Aorta (tissue), 5 donors: ENCODE results near the gene CLEC16A. TPM values are rescaled to one million over a fixed set of nuclear protein-coding genes. Genes with fewer than 3 reads are reported as not detected.

ENCODE experiments used
- ATAC-seq: fragments of 200-7000 bp; cut with Tn5 transposase; one replicate; pipeline ENCODE4 v1.9.1; 2022; ENCODE audit warnings: moderate library complexity; ENCODE audit not compliant: low FRiP score
- DNase-seq, 2 donors: peaks; one replicate each; pipeline ENCODE4 v3.0.0-alpha.2; 2020
- H3K27ac ChIP-seq, 2 donors: one replicate each; pipeline ENCODE4 v1.5.1; 2013; ENCODE audit warnings: low read length in 2 of 2, mild to moderate bottlenecking in 2 of 2, moderate library complexity in 2 of 2, control low read depth in 1 of 2, inconsistent platforms in 1 of 2, low read depth in 1 of 2
- H3K27me3 ChIP-seq, 2 donors: one replicate each; pipeline ENCODE4 v1.6.1; 2013; ENCODE audit warnings: control low read depth in 1 of 2, low read length in 1 of 2, mild to moderate bottlenecking in 1 of 2, moderate library complexity in 1 of 2; ENCODE audit not compliant: insufficient read depth in 2 of 2, control insufficient read depth in 1 of 2
- H3K36me3 ChIP-seq, 2 donors: one replicate each; pipeline ENCODE4 v1.6.1; 2013; ENCODE audit warnings: control low read depth in 1 of 2, low read length in 1 of 2, mild to moderate bottlenecking in 1 of 2; ENCODE audit not compliant: insufficient read depth in 2 of 2, control insufficient read depth in 1 of 2
- H3K4me1 ChIP-seq, 2 donors: one replicate each; pipeline ENCODE4 v1.6.1; 2013; ENCODE audit warnings: low read length in 2 of 2, control low read depth in 1 of 2, mild to moderate bottlenecking in 1 of 2, moderate library complexity in 1 of 2; ENCODE audit not compliant: insufficient read depth in 2 of 2, control insufficient read depth in 1 of 2
- H3K4me3 ChIP-seq, 2 donors: one replicate each; pipeline ENCODE4 v1.5.1; 2013; ENCODE audit warnings: low read length in 2 of 2, control low read depth in 1 of 2, mild to moderate bottlenecking in 1 of 2
- H3K9me3 ChIP-seq: one replicate; pipeline ENCODE4 v1.6.1; 2013; ENCODE audit warnings: mild to moderate bottlenecking, low read length; ENCODE audit not compliant: control insufficient read depth
- WGBS, 2 donors: extraction: QIAGEN DNeasy Blood & Tissue Kit; methylation state at CpG; one replicate each; pipeline ENCODE4 v1.1.7; 2013; 5-methylcytosine and 5-hydroxymethylcytosine counted together
- intact Hi-C, 2 donors: fragments of 100-400 bp; cut with DNase I; formaldehyde crosslinking; loops; one replicate each; pipeline versions ENCODE4 v1.14.2 to v1.15.0; 2022
- polyA plus RNA-seq, 2 donors: library from polyadenylated mRNA; stranded (reverse); fragments of 200-250 nt; gene quantifications; one replicate each; pipeline ENCODE4 v1.2.3, GENCODE V29; 2013
- total RNA-seq, 2 donors: library from RNA; stranded (reverse); fragmentation: NEBNext Ultra II Directional; extraction: Animal tissue kit (Norgen Biotek cat#: 25700); gene quantifications; one replicate each; pipeline ENCODE4 v1.2.1, GENCODE V29; 2021
- donor health status: healthy with polysubstance abuse.
- donor health status: Bipolar disorder and iron deficiency.
- donor health status: DM: no; HTN: no; CAD: no.
- donor health status: DM: no; HTN: no; CAD: no.
- donor health status: DM: yes; HTN: yes; CAD: no.

The CLEC16A gene
- total and polyA plus RNA-seq, 4 donors = 5.9 to 28.8 (median 19.0) TPM

GRCh38 chr16:11006656-11007055 lies 62.3 kb downstream of the CLEC16A start:
- intact Hi-C loops = no loop called here
- H3K27ac ChIP-seq = no peak overlapping the region
- no peak for ATAC-seq
- DNase-seq = no peak
- H3K4me1 ChIP-seq = no peaks in the 10 kb centered on the region
- H3K27me3 ChIP-seq = no peaks in the 10 kb centered on the region
- WGBS, 2 donors = 80 to 84% methylated on average over 2 of the region's 2 CpGs
- no peaks in the 10 kb centered on the region for H3K9me3 ChIP-seq
- peaks cover 0 to 4% of the 10 kb centered on the region in 2 donors for H3K36me3 ChIP-seq
- H3K4me3 ChIP-seq = no peak overlapping the region

- 88 to 93% methylated on average over 7 of the region's 7 CpGs for WGBS, 2 donors
- peaks cover 0 to 4% of the 10 kb centered on the region in 2 donors for H3K36me3 ChIP-seq
- ATAC-seq = no peak
- H3K9me3 ChIP-seq = no peaks in the 10 kb centered on the region
- H3K27me3 ChIP-seq = no peaks in the 10 kb centered on the region
- DNase-seq = no peak
- no peak overlapping the region for H3K4me3 ChIP-seq
- no peaks in the 10 kb centered on the region for H3K4me1 ChIP-seq
- H3K27ac ChIP-seq = no peak overlapping the region
- intact Hi-C loops = no loop called here
Measured at GRCh38 chr16:11007714-11008280, 63.4 kb downstream of the CLEC16A start.

- Histone ChIP-seq H3K27ac (no peak overlapping the region), H3K4me3 (no peak overlapping the region), H3K9me3 (no peaks in the 10 kb centered on the region), H3K27me3 (no peaks in the 10 kb centered on the region), H3K4me1 (no peaks in the 10 kb centered on the region), H3K36me3 (no peaks in the 10 kb centered on the region)
- intact Hi-C loops = no loop called here
- DNase-seq (no peak), ATAC-seq (no peak)
- WGBS, 2 donors = 79 to 84% methylated on average over 8 of the region's 8 CpGs
Measured at GRCh38 chr16:11009027-11009755, 64.8 kb downstream of the CLEC16A start.

- no peaks in the 10 kb centered on the region for H3K9me3 ChIP-seq
- no peak for ATAC-seq
- H3K4me1 ChIP-seq = no peaks in the 10 kb centered on the region
- intact Hi-C loops = no loop called here
- peaks cover 0 to 1% of the 10 kb centered on the region in 2 donors for H3K36me3 ChIP-seq
- H3K27me3 ChIP-seq = no peaks in the 10 kb centered on the region
- WGBS, 2 donors = 88 to 91% methylated on average over 12 of the region's 12 CpGs
- no peak for DNase-seq
- H3K4me3 ChIP-seq = no peak overlapping the region
- H3K27ac ChIP-seq = no peak overlapping the region
Measured at GRCh38 chr16:11010575-11011221, 66.3 kb downstream of the CLEC16A start.

GRCh38 chr16:11011326-11011725 lies 67.0 kb downstream of the CLEC16A start:
- ATAC-seq = no peak
- no peak overlapping the region for H3K27ac ChIP-seq

GRCh38 chr16:11012841-11013240 lies 68.5 kb downstream of the CLEC16A start:
- intact Hi-C loops = no loop called here
- Histone ChIP-seq H3K27me3 (no peaks in the 10 kb centered on the region), H3K4me1 (no peaks in the 10 kb centered on the region), H3K9me3 (no peaks in the 10 kb centered on the region), H3K36me3 (peaks cover 0 to 2% of the 10 kb centered on the region in 2 donors), H3K27ac (no peak overlapping the region), H3K4me3 (no peak overlapping the region)
- WGBS, 2 donors = 89 to 91% methylated on average over 8 of the region's 8 CpGs
- no peak for ATAC-seq
- no peak for DNase-seq

More at GRCh38 chr16:11011326-11011725, 67.0 kb downstream of the CLEC16A start:
- intact Hi-C loops = no loop called here
- Histone ChIP-seq H3K27me3 (no peaks in the 10 kb centered on the region), H3K4me3 (no peak overlapping the region), H3K4me1 (no peaks in the 10 kb centered on the region), H3K9me3 (no peaks in the 10 kb centered on the region), H3K36me3 (peaks cover 0 to 2% of the 10 kb centered on the region in 2 donors)
- no peak for DNase-seq
- WGBS, 2 donors = 97 to 100% methylated on average over 1 of the region's 1 CpG

GRCh38 chr16:11014136-11014535 lies 69.8 kb downstream of the CLEC16A start:
- no peak overlapping the region for H3K27ac ChIP-seq
- ATAC-seq = no peak
- H3K4me1 ChIP-seq = no peaks in the 10 kb centered on the region
- intact Hi-C loops = no loop called here
- H3K36me3 ChIP-seq = peaks cover 0 to 2% of the 10 kb centered on the region in 2 donors
- no peak overlapping the region for H3K4me3 ChIP-seq
- DNase-seq = no peak
- H3K27me3 ChIP-seq = no peaks in the 10 kb centered on the region
- H3K9me3 ChIP-seq = no peaks in the 10 kb centered on the region
- WGBS, 2 donors = 93 to 95% methylated on average over 4 of the region's 4 CpGs

- no peak overlapping the region for H3K27ac ChIP-seq
- no peaks in the 10 kb centered on the region for H3K27me3 ChIP-seq
- intact Hi-C loops = no loop called here
- peaks cover 0 to 3% of the 10 kb centered on the region in 2 donors for H3K36me3 ChIP-seq
- H3K4me3 ChIP-seq = no peak overlapping the region
- WGBS, 2 donors = 90 to 94% methylated on average over 6 of the region's 6 CpGs
- no peaks in the 10 kb centered on the region for H3K4me1 ChIP-seq
- no peak for DNase-seq
- no peaks in the 10 kb centered on the region for H3K9me3 ChIP-seq
- no peak for ATAC-seq
Measured at GRCh38 chr16:11015076-11015475, 70.7 kb downstream of the CLEC16A start.
